SK-N-MC (cell line): ENCODE measurements around the gene HOXA2.
A peak's percentile ranks its signal among the peaks of the same experiment; 100 is the strongest.

Experiments used
- DNase-seq: peaks from one replicate; pipeline ENCODE4 v3.0.0-alpha.2; 2011; ENCODE audit warnings: low read depth, low spot score
- H3K27ac ChIP-seq: fragments of 200-600 bp; sonication (generic); 2 replicates; pipeline ENCODE4 v1.5.1; 2016; ENCODE audit warnings: mixed run types
- H3K36me3 ChIP-seq: fragments of 200-600 bp; sonication (generic); 2 replicates; pipeline ENCODE4 v1.6.1; 2017; ENCODE audit warnings: antibody characterized with exemption, low read length, mixed read lengths; ENCODE audit not compliant: insufficient read depth
- H3K4me3 ChIP-seq: fragments of 200-600 bp; sonication (generic); 2 replicates; pipeline ENCODE4 v1.5.1; 2016
- H3K9ac ChIP-seq: fragments of 200-600 bp; sonication (generic); 2 replicates; pipeline ENCODE4 v1.8.0; 2017; ENCODE audit warnings: mixed run types, mixed read lengths; ENCODE audit not compliant: insufficient read length
- H3K9me3 ChIP-seq: fragments of 200-600 bp; sonication (generic); 2 replicates; pipeline ENCODE4 v1.6.1; 2017; ENCODE audit warnings: low read depth, mild to moderate bottlenecking, antibody characterized with exemption, low read length, moderate library complexity, mixed read lengths
- EZH2 ChIP-seq: fragments of 200-600 bp; sonication (generic); IDR thresholded peaks from one replicate; pipeline ENCODE4 v1.6.1; 2017; ENCODE audit warnings: antibody characterized with exemption
- FOXP2 ChIP-seq: optimal IDR thresholded peaks from 2 replicates; pipeline ENCODE3; 2011; ENCODE audit warnings: mild to moderate bottlenecking, moderate library complexity; ENCODE audit not compliant: insufficient read depth; ENCODE audit errors: extremely low read length, control extremely low read depth
- POLR2AphosphoS5 ChIP-seq: IDR thresholded peaks from 2 replicates; pipeline ENCODE4 v1.6.1; 2012; ENCODE audit warnings: mild to moderate bottlenecking, low read depth, low read length, borderline replicate concordance

The HOXA2 gene

GRCh38 chr7:27129729-27130539 lies 27.5 kb upstream of the HOXA2 start:
- peak overlapping the region; percentile 87 for H3K4me3 ChIP-seq
- no peak overlapping the region for H3K27ac ChIP-seq
- H3K9ac ChIP-seq, result no peak overlapping the region

GRCh38 chr7:27128776-27129728 lies 26.6 kb upstream of the HOXA2 start:
- no peak for DNase-seq
- Histone ChIP-seq H3K36me3 (no peaks in the 10 kb centered on the region), H3K9ac (no peak overlapping the region), H3K27ac (no peak overlapping the region), H3K9me3 (no peaks in the 10 kb centered on the region), H3K4me3 (no peak overlapping the region)
- TF ChIP-seq EZH2 (peak; percentile 8), FOXP2 (no peak)

More at GRCh38 chr7:27129729-27130539, 27.5 kb upstream of the HOXA2 start:
- DNase-seq, result no peak
- H3K36me3 ChIP-seq, result no peaks in the 10 kb centered on the region
- no peak for TF ChIP-seq FOXP2
- TF ChIP-seq EZH2, result no peak
- no peak for TF ChIP-seq POLR2AphosphoS5
- no peaks in the 10 kb centered on the region for H3K9me3 ChIP-seq

- H3K27ac ChIP-seq, result no peak overlapping the region
- H3K9me3 ChIP-seq, result no peaks in the 10 kb centered on the region
- no peaks in the 10 kb centered on the region for H3K36me3 ChIP-seq
- H3K4me3 ChIP-seq, result no peak overlapping the region
- no peak for TF ChIP-seq POLR2AphosphoS5
- TF ChIP-seq EZH2, result no peak
- no peak for TF ChIP-seq FOXP2
- DNase-seq, result no peak
- H3K9ac ChIP-seq, result no peak overlapping the region
These were observed 25.6 kb upstream of the HOXA2 start for GRCh38 chr7:27128034-27128433.

GRCh38 chr7:27126596-27127327 lies 24.3 kb upstream of the HOXA2 start:
- H3K4me3 ChIP-seq, result no peak overlapping the region
- no peak overlapping the region for H3K27ac ChIP-seq
- H3K9ac ChIP-seq, result no peak overlapping the region
- no peaks in the 10 kb centered on the region for H3K36me3 ChIP-seq
- H3K9me3 ChIP-seq, result no peaks in the 10 kb centered on the region
- TF ChIP-seq POLR2AphosphoS5, result no peak
- no peak for TF ChIP-seq FOXP2
- no peak for TF ChIP-seq EZH2
- DNase-seq, result no peak

GRCh38 chr7:27125986-27126394 lies 23.5 kb upstream of the HOXA2 start:
- TF ChIP-seq POLR2AphosphoS5 (no peak), EZH2 (no peak), FOXP2 (no peak)
- no peak overlapping the region for H3K4me3 ChIP-seq
- no peak overlapping the region for H3K9ac ChIP-seq
- no peak for DNase-seq
- no peaks in the 10 kb centered on the region for H3K9me3 ChIP-seq
- H3K27ac ChIP-seq, result no peak overlapping the region
- no peaks in the 10 kb centered on the region for H3K36me3 ChIP-seq

GRCh38 chr7:27124902-27125689 lies 22.6 kb upstream of the HOXA2 start:
- TF ChIP-seq POLR2AphosphoS5 (no peak), EZH2 (no peak), FOXP2 (no peak)

GRCh38 chr7:27124096-27124901 lies 21.8 kb upstream of the HOXA2 start:
- H3K9ac ChIP-seq, result no peak overlapping the region
- TF ChIP-seq EZH2, result peak; percentile 44
- no peak for TF ChIP-seq FOXP2
- no peak for TF ChIP-seq POLR2AphosphoS5
- no peak for DNase-seq
- no peaks in the 10 kb centered on the region for H3K9me3 ChIP-seq
- no peak overlapping the region for H3K4me3 ChIP-seq
- H3K36me3 ChIP-seq, result no peaks in the 10 kb centered on the region
- no peak overlapping the region for H3K27ac ChIP-seq

More at GRCh38 chr7:27124902-27125689, 22.6 kb upstream of the HOXA2 start:
- Histone ChIP-seq H3K9ac (no peak overlapping the region), H3K9me3 (no peaks in the 10 kb centered on the region), H3K36me3 (no peaks in the 10 kb centered on the region), H3K4me3 (no peak overlapping the region), H3K27ac (no peak overlapping the region)
- DNase-seq, result no peak
